ENCODE data around the gene CCDC57. TPM values are rescaled to one million over a fixed set of nuclear protein-coding genes. Genes with fewer than 3 reads are reported as not detected.

The CCDC57 gene
- total and polyA plus RNA-seq, 2 of the 8 experiments (the other 6 are each of a cell fraction or from before 2014, with no cell fraction given): 8.4 to 12.9 TPM

- no peak for TF ChIP-seq CTBP2 (IDR thresholded peaks at IDR 0.05; ENCODE audit: borderline replicate concordance, insufficient read depth, insufficient read length, low read length)
- 0 out of 2 replicates have a peak, but pooled peaks have one; percentile 20 for TF ChIP-seq KDM1A (IDR thresholded peaks at IDR 0.05; ENCODE audit: borderline replicate concordance, low read length)
- peak; percentile 99 for TF ChIP-seq CHD7 (IDR thresholded peaks at IDR 0.05; ENCODE audit: insufficient replicate concordance, low read length)
- no peak for TF ChIP-seq SUZ12 (IDR thresholded peaks at IDR 0.05; ENCODE audit: low read length)
- no peak for TF ChIP-seq NRF1 (IDR thresholded peaks at IDR 0.05; ENCODE audit: low read depth, low read length)
- TF ChIP-seq TBP (IDR thresholded peaks at IDR 0.05; ENCODE audit: low read depth, low read length): no peak
- 0 out of 2 replicates have a peak, but pooled peaks have one; percentile 35 for TF ChIP-seq BACH1 (IDR thresholded peaks at IDR 0.05; ENCODE audit: low read length)
- TF ChIP-seq HDAC6 (IDR thresholded peaks at IDR 0.05; ENCODE audit: low read depth, low read length): no peak
- TF ChIP-seq RXRA (IDR thresholded peaks at IDR 0.05; ENCODE audit: insufficient read depth, low read depth, low read length): no peak
- TF ChIP-seq ATF3 (IDR thresholded peaks at IDR 0.05; ENCODE audit: insufficient read depth, low read depth, low read length): no peak
Measured at GRCh38 chr17:82230609-82231311, 18.1 kb upstream of the CCDC57 start (continued).
